WERI-Rb-1 (cell line): ENCODE data around the gene KAT6B.

Experiments used
- DNase-seq: peaks from one replicate; pipeline ENCODE4 v3.0.0-alpha.2; 2020
- H3K27ac ChIP-seq: fragments of 250-450 bp; sonication (Bioruptor Pico); 2 replicates; pipeline ENCODE4 v1.5.1; 2020; ENCODE audit warnings: mild to moderate bottlenecking, moderate library complexity
- H3K27me3 ChIP-seq: fragments of 250-450 bp; sonication (Bioruptor Pico); 2 replicates; pipeline ENCODE4 v1.5.1; 2021; ENCODE audit warnings: mild to moderate bottlenecking, low read depth, moderate library complexity; ENCODE audit not compliant: insufficient read depth, severe bottlenecking
- H3K36me3 ChIP-seq: fragments of 250-450 bp; sonication (Bioruptor Pico); 2 replicates; pipeline ENCODE4 v1.5.1; 2020; ENCODE audit warnings: mild to moderate bottlenecking, moderate library complexity
- H3K4me3 ChIP-seq: 2 replicates; pipeline ENCODE4 v1.5.1; 2011; ENCODE audit warnings: low read depth, mild to moderate bottlenecking, control low read depth, low read length
- H3K9me3 ChIP-seq: fragments of 250-450 bp; sonication (Bioruptor Pico); 2 replicates; pipeline ENCODE4 v1.5.1; 2021; ENCODE audit warnings: mild to moderate bottlenecking, moderate library complexity; ENCODE audit not compliant: severe bottlenecking
- CTCF ChIP-seq: IDR thresholded peaks from 2 replicates; pipeline ENCODE4 v1.5.1; 2011; ENCODE audit warnings: low read depth, mild to moderate bottlenecking, control low read depth, inconsistent platforms, low read length

The KAT6B gene

GRCh38 chr10:74921744-74922143 is 95.3 kb downstream of the KAT6B start:
- Histone ChIP-seq H3K27me3 (no peaks in the 10 kb centered on the region), H3K36me3 (no peaks in the 10 kb centered on the region), H3K9me3 (peaks cover 7% of the 10 kb centered on the region), H3K4me3 (no peak overlapping the region), H3K27ac (no peak overlapping the region)
- no peak for TF ChIP-seq CTCF
- peak; percentile 81 for DNase-seq

- Histone ChIP-seq H3K4me3 (no peak overlapping the region), H3K9me3 (peaks cover 7% of the 10 kb centered on the region), H3K36me3 (no peaks in the 10 kb centered on the region), H3K27ac (no peak overlapping the region; the same call in 1 of the 2 replicates), H3K27me3 (no peaks in the 10 kb centered on the region)
- DNase-seq = no peak
- TF ChIP-seq CTCF = no peak
Measured at GRCh38 chr10:74922921-74923320, 96.5 kb downstream of the KAT6B start.

GRCh38 chr10:74923556-74923955 is 97.2 kb downstream of the KAT6B start:
- Histone ChIP-seq H3K4me3 (no peak overlapping the region), H3K36me3 (no peaks in the 10 kb centered on the region), H3K9me3 (peaks cover 7% of the 10 kb centered on the region), H3K27ac (peak overlapping the region; percentile 50; the same call in 1 of the 2 replicates), H3K27me3 (no peaks in the 10 kb centered on the region)
- peak; percentile 39; the same call in 1 of the 2 replicates for TF ChIP-seq CTCF
- peak; percentile 66 for DNase-seq

- H3K4me3 ChIP-seq = no peak overlapping the region
- DNase-seq = no peak
- H3K9me3 ChIP-seq = peaks cover 1% of the 10 kb centered on the region
- H3K27me3 ChIP-seq = no peaks in the 10 kb centered on the region
- no peaks in the 10 kb centered on the region for H3K36me3 ChIP-seq
- no peak for TF ChIP-seq CTCF
- H3K27ac ChIP-seq = no peak overlapping the region
Measured at GRCh38 chr10:74924251-74924963, 98.0 kb downstream of the KAT6B start.

- H3K36me3 ChIP-seq = no peaks in the 10 kb centered on the region
- no peak overlapping the region for H3K4me3 ChIP-seq
- no peak for DNase-seq
- no peaks in the 10 kb centered on the region for H3K27me3 ChIP-seq
- H3K27ac ChIP-seq = no peak overlapping the region
- TF ChIP-seq CTCF = no peak
- H3K9me3 ChIP-seq = no peaks in the 10 kb centered on the region
Measured at GRCh38 chr10:74925291-74925690, 98.9 kb downstream of the KAT6B start.

- Histone ChIP-seq H3K9me3 (no peaks in the 10 kb centered on the region), H3K36me3 (no peaks in the 10 kb centered on the region), H3K27me3 (no peaks in the 10 kb centered on the region), H3K27ac (no peak overlapping the region), H3K4me3 (no peak overlapping the region)
- TF ChIP-seq CTCF = no peak
- DNase-seq = no peak
Measured at GRCh38 chr10:74925708-74926107, 99.3 kb downstream of the KAT6B start.
